B cell (primary cell): Measurements from ENCODE around the gene MCOLN3. TPM values are rescaled to one million over a fixed set of nuclear protein-coding genes. Genes with fewer than 3 reads are reported as not detected.

ENCODE experiments used
- ATAC-seq: fragments of 200-7000 bp; cut with Tn5 transposase; one replicate; pipeline ENCODE4 v1.10.0; 2021; ENCODE audit warnings: low read depth, mild to moderate bottlenecking, moderate number of reproducible peaks, moderate library complexity
- CTCF ChIA-PET: fragments of 350-600 bp; sonication (Branson Sonifier 250); formaldehyde crosslinking; loops from one replicate; lab custom pipeline; 2021; ENCODE audit warnings: antibody characterized with exemption, inconsistent platforms; lab: Charles Lee
- POLR2A ChIA-PET: fragments of 350-600 bp; sonication (Branson Sonifier 250); formaldehyde crosslinking; loops from one replicate; lab custom pipeline; 2021; ENCODE audit warnings: antibody characterized with exemption; lab: Charles Lee
- DNase-seq: peaks from one replicate; pipeline ENCODE4 v3.0.0; 2013
- H2AFZ ChIP-seq: 2 replicates; pipeline ENCODE4 v1.6.1; 2012; ENCODE audit warnings: mild to moderate bottlenecking, low read depth, low read length; ENCODE audit not compliant: insufficient read depth, poor library complexity, severe bottlenecking
- H3K27ac ChIP-seq, 2 donors: 1 replicate in 1 of 2; 2 replicates in 1 of 2; pipeline ENCODE4 v1.5.1; 2012 to 2013; ENCODE audit warnings: low read length in 2 of 2, mild to moderate bottlenecking in 2 of 2, moderate library complexity in 1 of 2
- H3K27me3 ChIP-seq, 4 experiments: fragments of 200-600 bp in 1 of 4; sonication (generic) in 1 of 4; replicated peaks in 1 of 4; 1 replicate in 2 of 4; 2 replicates in 2 of 4; pipeline versions ENCODE4 v1.6.1 to v1.7.0; 2013 to 2016; ENCODE audit warnings: low read length in 3 of 4, mild to moderate bottlenecking in 2 of 4, mixed read lengths in 1 of 4, moderate library complexity in 1 of 4; ENCODE audit not compliant: insufficient read depth in 4 of 4, control insufficient read depth in 3 of 4; ENCODE audit errors: control extremely low read depth in 1 of 4
- H3K36me3 ChIP-seq, 2 experiments: replicated peaks in 1 of 2; 1 replicate in 1 of 2; 2 replicates in 1 of 2; pipeline versions ENCODE4 v1.6.1 to v1.7.1; 2013; ENCODE audit warnings: low read length in 1 of 2; ENCODE audit not compliant: insufficient read depth in 2 of 2, control insufficient read depth in 1 of 2; ENCODE audit errors: control extremely low read depth in 1 of 2, extremely low read depth in 1 of 2
- H3K4me1 ChIP-seq, 2 donors: fragments of 200-600 bp in 1 of 2; sonication (generic) in 1 of 2; 1 replicate in 1 of 2; 2 replicates in 1 of 2; pipeline versions ENCODE4 v1.5.1 to v1.6.1; 2013 to 2017; ENCODE audit warnings: low read length in 2 of 2; ENCODE audit not compliant: control insufficient read depth in 2 of 2, insufficient read depth in 2 of 2
- H3K4me2 ChIP-seq: replicated peaks from 2 replicates; pipeline ENCODE3; 2012; ENCODE audit warnings: mild to moderate bottlenecking, low read depth, low read length; ENCODE audit not compliant: poor library complexity, severe bottlenecking
- H3K4me3 ChIP-seq, 5 experiments: fragments of 200-600 bp in 1 of 5; sonication (generic) in 1 of 5; 1 replicate in 3 of 5; 2 replicates in 2 of 5; pipeline versions ENCODE4 v1.5.1 to v1.7.0; 2011 to 2016; ENCODE audit warnings: low read length in 4 of 5, mild to moderate bottlenecking in 4 of 5, low read depth in 2 of 5, control low read depth in 1 of 5, moderate library complexity in 1 of 5; ENCODE audit not compliant: insufficient read depth in 1 of 5; ENCODE audit errors: control extremely low read depth in 1 of 5, extremely low read depth in 1 of 5
- H3K79me2 ChIP-seq: fragments of 200-600 bp; sonication (generic); one replicate; pipeline ENCODE4 v1.6.0; 2016; ENCODE audit warnings: low read length; ENCODE audit not compliant: control insufficient read depth, insufficient read depth
- H3K9ac ChIP-seq: fragments of 200-600 bp; sonication (generic); 2 replicates; pipeline ENCODE4 v1.6.1; 2017; ENCODE audit warnings: mild to moderate bottlenecking, low read length, moderate library complexity
- H3K9me3 ChIP-seq, 3 donors: one replicate each; pipeline versions ENCODE4 v1.6.1 to v1.7.1; 2013; ENCODE audit warnings: low read length in 2 of 3; ENCODE audit not compliant: control insufficient read depth in 2 of 3, insufficient read depth in 1 of 3; ENCODE audit errors: control extremely low read depth in 1 of 3
- H4K20me1 ChIP-seq: 2 replicates; pipeline ENCODE4 v1.6.0; 2012; ENCODE audit warnings: mild to moderate bottlenecking, low read length; ENCODE audit not compliant: insufficient read depth, control insufficient read depth, poor library complexity, severe bottlenecking
- H3K27ac Mint-ChIP-seq: one replicate; pipeline ENCODE4 v1.8.0; 2021; ENCODE audit warnings: mixed read lengths
- H3K27me3 Mint-ChIP-seq: one replicate; pipeline ENCODE4 v1.8.0; 2021; ENCODE audit warnings: mixed read lengths
- H3K4me1 Mint-ChIP-seq: one replicate; pipeline ENCODE4 v1.8.0; 2021; ENCODE audit warnings: mixed read lengths
- H3K4me3 Mint-ChIP-seq: one replicate; pipeline ENCODE4 v1.8.0; 2021; ENCODE audit warnings: mixed read lengths
- H3K9me3 Mint-ChIP-seq: one replicate; pipeline ENCODE4 v1.8.0; 2022; ENCODE audit warnings: mixed read lengths; ENCODE audit not compliant: insufficient read depth
- CTCF ChIP-seq: fragments of 200-600 bp; IDR thresholded peaks from one replicate; pipeline ENCODE4 v1.8.0; 2022; ENCODE audit warnings: antibody characterized with exemption, mild to moderate bottlenecking
- EZH2 ChIP-seq: IDR thresholded peaks from 2 replicates; pipeline ENCODE4 v1.6.1; 2012; ENCODE audit warnings: borderline replicate concordance, low read depth, mild to moderate bottlenecking, moderate library complexity, low read length; ENCODE audit not compliant: insufficient read depth, poor library complexity, severe bottlenecking
- WGBS: methylation state at CpG from one replicate; pipeline ENCODE4 v1.1.5; 2013; ENCODE audit warnings: missing lambda C conversion rate; ENCODE audit not compliant: insufficient coverage; 5-methylcytosine and 5-hydroxymethylcytosine counted together
- intact Hi-C: fragments of 100-400 bp; cut with micrococcal nuclease; formaldehyde crosslinking; loops from one replicate; pipeline ENCODE4 v1.10.0; 2022
- polyA plus RNA-seq: library from polyadenylated mRNA; depleted of rRNA; stranded (reverse); fragments of >200 nt; gene quantifications from 2 replicates; pipeline ENCODE4 v1.2.3, GENCODE V29; 2012
- total RNA-seq, 2 donors: library from RNA; stranded (reverse); fragments of 120-200 nt in 1 of 2; gene quantifications; 1 replicate in 1 of 2; 2 replicates in 1 of 2; pipeline versions ENCODE4 v1.2.3 to v1.2.4, GENCODE V29; 2013 to 2022

Gene MCOLN3
- total and polyA plus RNA-seq, 2 donors (not counting 1 experiment from before 2014, with no cell fraction given): 0.10 TPM; not detected in 1

GRCh38 chr1:85028151-85028550 is 20.1 kb downstream of the MCOLN3 start:
- H3K9ac ChIP-seq: no peak overlapping the region
- H3K4me3 ChIP-seq: no peak overlapping the region
- DNase-seq (peak; percentile 14), ATAC-seq (no peak)
- no peaks in the 10 kb centered on the region for H4K20me1 ChIP-seq
- Mint-ChIP-seq H3K4me1 (peaks cover 6% of the 10 kb centered on the region), H3K27ac (no peak overlapping the region), H3K9me3 (no peaks in the 10 kb centered on the region), H3K4me3 (no peak overlapping the region), H3K27me3 (peaks cover 3% of the 10 kb centered on the region)
- ChIA-PET POLR2A (interaction anchor here (1.4 kb wide), 1 partner anchor 83 kb away, joined by 16 read pairs; no protein-coding TSS in a partner anchor), CTCF (interaction anchor here (0.9 to 10.2 kb wide), 25 partner anchors 9 to 584 kb away, joined by 3 to 458 read pairs (median 6); partner anchors contain the start of gene C1orf52)
- peak overlapping the region; percentile 61 for H2AFZ ChIP-seq
- TF ChIP-seq EZH2 (no peak), CTCF (no peak)
- no peak overlapping the region for H3K4me2 ChIP-seq
- no peaks in the 10 kb centered on the region for H3K36me3 ChIP-seq
- intact Hi-C loops: loop anchor here (5.0 kb wide), 1 partner anchor 41 kb away; no protein-coding TSS in a partner anchor
- no peak overlapping the region for H3K27ac ChIP-seq
- peaks cover 0 to 6% of the 10 kb centered on the region in 2 donors for H3K4me1 ChIP-seq
- 100% methylated on average over 1 of the region's 3 CpGs for WGBS
- no peaks in the 10 kb centered on the region for H3K79me2 ChIP-seq
- H3K27me3 ChIP-seq: no peaks in the 10 kb centered on the region
- no peaks in the 10 kb centered on the region for H3K9me3 ChIP-seq

DNA sequence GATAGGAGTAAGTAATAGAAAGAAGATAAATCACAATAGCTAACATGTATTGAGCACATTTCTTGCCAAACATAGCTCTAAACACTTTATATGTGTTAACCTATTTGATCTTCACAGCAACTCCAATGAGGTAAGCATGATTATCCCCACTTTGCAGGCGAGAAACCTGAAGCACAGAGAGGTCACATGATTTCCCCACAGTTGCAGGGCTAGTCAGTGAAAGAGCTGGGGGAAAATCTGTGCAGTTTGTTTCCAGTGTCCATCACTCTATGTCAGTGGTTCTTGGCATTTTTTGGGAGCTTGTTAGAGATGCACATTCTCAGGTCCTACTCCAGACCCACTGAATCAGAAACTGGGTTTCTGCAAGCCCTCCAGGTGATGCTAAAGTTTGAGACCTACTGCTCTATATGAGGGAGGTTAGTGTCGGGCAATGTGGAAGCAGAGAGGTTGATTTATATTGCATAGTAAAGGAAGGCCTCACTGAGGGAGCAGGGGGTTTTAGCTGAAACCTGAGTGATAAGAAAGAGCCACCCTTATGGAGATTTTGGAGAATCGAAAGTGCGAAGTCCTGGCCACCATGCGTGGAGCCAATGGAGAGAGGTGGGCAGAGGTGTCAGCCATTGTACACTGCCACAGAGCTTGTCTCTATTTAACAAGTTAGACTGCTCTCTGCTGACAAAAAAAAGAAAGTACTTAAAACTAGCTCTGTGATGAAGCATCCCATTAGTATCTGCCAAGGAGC is 20.9 kb downstream of the MCOLN3 start:
- Histone ChIP-seq H4K20me1 (no peaks in the 10 kb centered on the region), H3K79me2 (no peaks in the 10 kb centered on the region), H3K27me3 (no peaks in the 10 kb centered on the region), H3K27ac (peak overlapping the region in 1 of 2 donors; percentile 25), H3K36me3 (no peaks in the 10 kb centered on the region), H3K4me2 (peak overlapping the region; percentile 26), H3K9ac (no peak overlapping the region), H2AFZ (peak overlapping the region; percentile 61), H3K4me1 (peaks cover 0 to 6% of the 10 kb centered on the region in 2 donors), H3K9me3 (no peaks in the 10 kb centered on the region), H3K4me3 (peak overlapping the region in 3 of 5 experiments; percentile 16 to 40 (median 35))
- Mint-ChIP-seq H3K27ac (peak overlapping the region; percentile 86), H3K27me3 (no peaks in the 10 kb centered on the region), H3K9me3 (no peaks in the 10 kb centered on the region), H3K4me1 (peaks cover 6% of the 10 kb centered on the region), H3K4me3 (peak overlapping the region; percentile 75)
- CTCF ChIA-PET: interaction anchor here (0.7 to 10.2 kb wide), 30 partner anchors 9 to 583 kb away, joined by 3 to 458 read pairs (median 5); partner anchors contain the start of gene C1orf52
- intact Hi-C loops: loop anchor here (1.0 to 5.0 kb wide), 5 partner anchors 29 to 232 kb away; partner anchors contain the start of gene C1orf52
- POLR2A ChIA-PET: interaction anchor here (1.1 to 1.4 kb wide), 2 partner anchors 32 to 83 kb away, joined by 3 to 16 read pairs; no protein-coding TSS in a partner anchor
- 100% methylated on average over 3 of the region's 5 CpGs for WGBS
- ATAC-seq (peak; percentile 94), DNase-seq (peak; percentile 70)
- TF ChIP-seq EZH2 (no peak), CTCF (peak; percentile 59)
